Activated CD4-positive, CD25-positive, alpha-beta regulatory T cell treated with anti-CD3 and anti-CD28 coated beads, Interleukin-2, amount 50 U/mL, for 72 hours (primary cell): ENCODE data around the gene TPRX1.
"Not testable (repeated sequence)": the region's sequence is repeated elsewhere in the genome, so short reads cannot be mapped to it uniquely, and the experiment has no call there.

Source experiments
- DNase-seq: peaks from one replicate; pipeline ENCODE4 v3.0.0; 2021

TPRX1 gene

GRCh38 chr19:47765523-47766358 lies 38.6 kb downstream of the TPRX1 start:
- DNase-seq: no peak

- DNase-seq: not testable (repeated sequence)
Measured at GRCh38 chr19:47764705-47765104, 39.6 kb downstream of the TPRX1 start.

GRCh38 chr19:47762615-47763308 lies 41.6 kb downstream of the TPRX1 start:
- no peak for DNase-seq

GRCh38 chr19:47762151-47762550 lies 42.2 kb downstream of the TPRX1 start:
- no peak for DNase-seq

GRCh38 chr19:47761566-47761965 lies 42.8 kb downstream of the TPRX1 start:
- DNase-seq: no peak

GRCh38 chr19:47760632-47760999 lies 43.7 kb downstream of the TPRX1 start:
- no peak for DNase-seq

- DNase-seq: no peak
Measured at GRCh38 chr19:47758443-47758804, 45.9 kb downstream of the TPRX1 start.

- no peak for DNase-seq
Measured at GRCh38 chr19:47757617-47758442, 46.5 kb downstream of the TPRX1 start.

GRCh38 chr19:47756953-47757608 lies 47.3 kb downstream of the TPRX1 start:
- DNase-seq: no peak

GRCh38 chr19:47756627-47756929 lies 47.8 kb downstream of the TPRX1 start:
- DNase-seq: no peak

- no peak for DNase-seq
Measured at GRCh38 chr19:47755762-47756626, 48.4 kb downstream of the TPRX1 start.

GRCh38 chr19:47755065-47755761 lies 49.1 kb downstream of the TPRX1 start:
- no peak for DNase-seq

- no peak for DNase-seq
Measured at GRCh38 chr19:47754206-47755064, 49.9 kb downstream of the TPRX1 start.

- no peak for DNase-seq
Measured at GRCh38 chr19:47752440-47753211, 51.7 kb downstream of the TPRX1 start.
